ENCODE measurements around the gene TANC2.

The TANC2 gene

GRCh38 chr17:62994931-62995330 is 28.9 kb downstream of the TANC2 start:
- no peak overlapping the region for H3K4me3 ChIP-seq (ENCODE audit: low read depth, low read length)
- ChIA-PET CTCF (interaction anchor here (0.6 to 1.9 kb wide), 17 partner anchors 8 to 493 kb away, joined by 3 to 37 read pairs (median 4); no protein-coding TSS in a partner anchor), POLR2A (no interaction called here)
- TF ChIP-seq HOXC10 (CRISPR knock-in tag; IDR thresholded peaks at IDR 0.05) (no peak), KLF16 (tag by site-specific recombination; IDR thresholded peaks at IDR 0.05) (no peak), ZNF266 (tag by site-specific recombination; IDR thresholded peaks at IDR 0.05; ENCODE audit: low read depth) (no peak), ZSCAN18 (tag by site-specific recombination; IDR thresholded peaks at IDR 0.05) (no peak), ZNF501 (tag by site-specific recombination; IDR thresholded peaks at IDR 0.05) (no peak), MEIS1 (CRISPR knock-in tag; IDR thresholded peaks at IDR 0.05; ENCODE audit: borderline replicate concordance) (no peak), ZNF548 (tag by site-specific recombination; IDR thresholded peaks at IDR 0.05) (no peak), ZBTB44 (tag by site-specific recombination; IDR thresholded peaks at IDR 0.05) (no peak), ZBTB21 (tag by site-specific recombination; IDR thresholded peaks at IDR 0.05) (no peak), ZNF623 (tag by site-specific recombination; IDR thresholded peaks at IDR 0.05) (no peak), ZNF677 (tag by site-specific recombination; IDR thresholded peaks at IDR 0.05) (no peak), SP3 (tag by site-specific recombination; IDR thresholded peaks at IDR 0.05) (no peak), ZNF670 (tag by site-specific recombination; IDR thresholded peaks at IDR 0.05; ENCODE audit: low read depth) (no peak), ZNF146 (tag by site-specific recombination; IDR thresholded peaks at IDR 0.05) (no peak)
- TF ChIP-seq, protein P1, sequence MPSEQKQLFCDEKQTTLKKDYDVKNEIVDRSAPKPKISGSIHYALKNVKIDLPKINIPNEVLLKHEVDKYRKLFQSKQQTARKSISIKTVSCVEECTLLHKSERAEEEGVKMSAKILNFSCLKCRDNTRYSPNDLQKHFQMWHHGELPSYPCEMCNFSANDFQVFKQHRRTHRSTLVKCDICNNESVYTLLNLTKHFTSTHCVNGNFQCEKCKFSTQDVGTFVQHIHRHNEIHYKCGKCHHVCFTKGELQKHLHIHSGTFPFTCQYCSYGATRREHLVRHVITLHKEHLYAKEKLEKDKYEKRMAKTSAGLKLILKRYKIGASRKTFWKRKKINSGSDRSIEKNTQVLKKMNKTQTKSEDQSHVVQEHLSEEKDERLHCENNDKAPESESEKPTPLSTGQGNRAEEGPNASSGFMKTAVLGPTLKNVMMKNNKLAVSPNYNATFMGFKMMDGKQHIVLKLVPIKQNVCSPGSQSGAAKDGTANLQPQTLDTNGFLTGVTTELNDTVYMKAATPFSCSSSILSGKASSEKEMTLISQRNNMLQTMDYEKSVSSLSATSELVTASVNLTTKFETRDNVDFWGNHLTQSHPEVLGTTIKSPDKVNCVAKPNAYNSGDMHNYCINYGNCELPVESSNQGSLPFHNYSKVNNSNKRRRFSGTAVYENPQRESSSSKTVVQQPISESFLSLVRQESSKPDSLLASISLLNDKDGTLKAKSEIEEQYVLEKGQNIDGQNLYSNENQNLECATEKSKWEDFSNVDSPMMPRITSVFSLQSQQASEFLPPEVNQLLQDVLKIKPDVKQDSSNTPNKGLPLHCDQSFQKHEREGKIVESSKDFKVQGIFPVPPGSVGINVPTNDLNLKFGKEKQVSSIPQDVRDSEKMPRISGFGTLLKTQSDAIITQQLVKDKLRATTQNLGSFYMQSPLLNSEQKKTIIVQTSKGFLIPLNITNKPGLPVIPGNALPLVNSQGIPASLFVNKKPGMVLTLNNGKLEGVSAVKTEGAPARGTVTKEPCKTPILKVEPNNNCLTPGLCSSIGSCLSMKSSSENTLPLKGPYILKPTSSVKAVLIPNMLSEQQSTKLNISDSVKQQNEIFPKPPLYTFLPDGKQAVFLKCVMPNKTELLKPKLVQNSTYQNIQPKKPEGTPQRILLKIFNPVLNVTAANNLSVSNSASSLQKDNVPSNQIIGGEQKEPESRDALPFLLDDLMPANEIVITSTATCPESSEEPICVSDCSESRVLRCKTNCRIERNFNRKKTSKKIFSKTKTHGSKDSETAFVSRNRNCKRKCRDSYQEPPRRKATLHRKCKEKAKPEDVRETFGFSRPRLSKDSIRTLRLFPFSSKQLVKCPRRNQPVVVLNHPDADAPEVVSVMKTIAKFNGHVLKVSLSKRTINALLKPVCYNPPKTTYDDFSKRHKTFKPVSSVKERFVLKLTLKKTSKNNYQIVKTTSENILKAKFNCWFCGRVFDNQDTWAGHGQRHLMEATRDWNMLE (tag by site-specific recombination; conservative IDR thresholded peaks at IDR 0.05; ENCODE audit: low read depth) = no peak
- TF ChIP-seq, protein P2, sequence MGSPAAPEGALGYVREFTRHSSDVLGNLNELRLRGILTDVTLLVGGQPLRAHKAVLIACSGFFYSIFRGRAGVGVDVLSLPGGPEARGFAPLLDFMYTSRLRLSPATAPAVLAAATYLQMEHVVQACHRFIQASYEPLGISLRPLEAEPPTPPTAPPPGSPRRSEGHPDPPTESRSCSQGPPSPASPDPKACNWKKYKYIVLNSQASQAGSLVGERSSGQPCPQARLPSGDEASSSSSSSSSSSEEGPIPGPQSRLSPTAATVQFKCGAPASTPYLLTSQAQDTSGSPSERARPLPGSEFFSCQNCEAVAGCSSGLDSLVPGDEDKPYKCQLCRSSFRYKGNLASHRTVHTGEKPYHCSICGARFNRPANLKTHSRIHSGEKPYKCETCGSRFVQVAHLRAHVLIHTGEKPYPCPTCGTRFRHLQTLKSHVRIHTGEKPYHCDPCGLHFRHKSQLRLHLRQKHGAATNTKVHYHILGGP (tag by site-specific recombination; IDR thresholded peaks at IDR 0.05) = no peak
- TF ChIP-seq, protein P3, sequence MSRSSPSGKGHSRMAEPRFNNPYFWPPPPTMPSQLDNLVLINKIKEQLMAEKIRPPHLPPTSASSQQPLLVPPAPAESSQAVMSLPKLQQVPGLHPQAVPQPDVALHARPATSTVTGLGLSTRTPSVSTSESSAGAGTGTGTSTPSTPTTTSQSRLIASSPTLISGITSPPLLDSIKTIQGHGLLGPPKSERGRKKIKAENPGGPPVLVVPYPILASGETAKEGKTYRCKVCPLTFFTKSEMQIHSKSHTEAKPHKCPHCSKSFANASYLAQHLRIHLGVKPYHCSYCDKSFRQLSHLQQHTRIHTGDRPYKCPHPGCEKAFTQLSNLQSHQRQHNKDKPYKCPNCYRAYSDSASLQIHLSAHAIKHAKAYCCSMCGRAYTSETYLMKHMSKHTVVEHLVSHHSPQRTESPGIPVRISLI (tag by site-specific recombination; IDR thresholded peaks at IDR 0.05) = no peak
- H3K36me3 ChIP-seq (ENCODE audit: control insufficient read depth in 2 of 2, insufficient read depth in 1 of 2, low read length in 2 of 2) = no peaks in the 10 kb centered on the region
- no peaks in the 10 kb centered on the region for H3K9me3 ChIP-seq (ENCODE audit: control insufficient read depth, insufficient read depth, low read depth, low read length)
- H3K27ac ChIP-seq (ENCODE audit: extremely low read depth, low read depth, low read length) = no peak overlapping the region
- peaks cover 6% of the 10 kb centered on the region; the same call in 1 of the 2 replicates for H3K4me1 ChIP-seq (ENCODE audit: control insufficient read depth, insufficient read depth, low read length)
